ENCODE measurements around the gene KCNK15. TPM values are rescaled to one million over a fixed set of nuclear protein-coding genes. Genes with fewer than 3 reads are reported as not detected.

KCNK15 gene
- total RNA-seq, 3 donors from 2014 or later (not counting 1 experiment from before 2014, with no cell fraction given): not detected

GRCh38 chr20:44770484-44771171 lies 25.0 kb downstream of the KCNK15 start:
- Mint-ChIP-seq H3K36me3 (no peaks in the 10 kb centered on the region), H3K9me3 (no peaks in the 10 kb centered on the region), H3K27me3 (ENCODE audit: low read depth in 2 of 2) (peaks cover 18% of the 10 kb centered on the region in 2 donors), H3K4me3 (no peak overlapping the region), H3K27ac (no peak overlapping the region), H3K4me1 (no peaks in the 10 kb centered on the region)
- H3K27ac ChIP-seq (ENCODE audit: low read length): no peak overlapping the region
- H3K9me3 ChIP-seq (ENCODE audit: control insufficient read depth, insufficient read depth, low read length): no peaks in the 10 kb centered on the region
- intact Hi-C loops (cut with micrococcal nuclease): no loop called here
- no peaks in the 10 kb centered on the region for H3K36me3 ChIP-seq (ENCODE audit: control insufficient read depth, insufficient read depth, low read length)
- peaks cover 2% of the 10 kb centered on the region for H3K27me3 ChIP-seq (ENCODE audit: control insufficient read depth, insufficient read depth, low read length)
- TF ChIP-seq, protein P1, sequence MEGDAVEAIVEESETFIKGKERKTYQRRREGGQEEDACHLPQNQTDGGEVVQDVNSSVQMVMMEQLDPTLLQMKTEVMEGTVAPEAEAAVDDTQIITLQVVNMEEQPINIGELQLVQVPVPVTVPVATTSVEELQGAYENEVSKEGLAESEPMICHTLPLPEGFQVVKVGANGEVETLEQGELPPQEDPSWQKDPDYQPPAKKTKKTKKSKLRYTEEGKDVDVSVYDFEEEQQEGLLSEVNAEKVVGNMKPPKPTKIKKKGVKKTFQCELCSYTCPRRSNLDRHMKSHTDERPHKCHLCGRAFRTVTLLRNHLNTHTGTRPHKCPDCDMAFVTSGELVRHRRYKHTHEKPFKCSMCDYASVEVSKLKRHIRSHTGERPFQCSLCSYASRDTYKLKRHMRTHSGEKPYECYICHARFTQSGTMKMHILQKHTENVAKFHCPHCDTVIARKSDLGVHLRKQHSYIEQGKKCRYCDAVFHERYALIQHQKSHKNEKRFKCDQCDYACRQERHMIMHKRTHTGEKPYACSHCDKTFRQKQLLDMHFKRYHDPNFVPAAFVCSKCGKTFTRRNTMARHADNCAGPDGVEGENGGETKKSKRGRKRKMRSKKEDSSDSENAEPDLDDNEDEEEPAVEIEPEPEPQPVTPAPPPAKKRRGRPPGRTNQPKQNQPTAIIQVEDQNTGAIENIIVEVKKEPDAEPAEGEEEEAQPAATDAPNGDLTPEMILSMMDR (IDR thresholded peaks at IDR 0.05): no peak
- WGBS (ENCODE audit: insufficient coverage): 69% methylated on average over 10 of the region's 11 CpGs
- DNase-seq (no peak), ATAC-seq (no peak)
- no peak overlapping the region for H3K4me3 ChIP-seq (ENCODE audit: low read length)
- no peaks in the 10 kb centered on the region for H3K4me1 ChIP-seq (ENCODE audit: control insufficient read depth, insufficient read depth, low read length)

- intact Hi-C loops (cut with micrococcal nuclease): no loop called here
- Mint-ChIP-seq H3K36me3 (no peaks in the 10 kb centered on the region), H3K27ac (no peak overlapping the region)
Observed at GRCh38 chr20:44771172-44771535, 25.5 kb downstream of the KCNK15 start.

GRCh38 chr20:44772636-44773035 lies 27.0 kb downstream of the KCNK15 start:
- Mint-ChIP-seq H3K27ac (no peak overlapping the region), H3K9me3 (no peaks in the 10 kb centered on the region), H3K4me3 (no peak overlapping the region), H3K4me1 (no peaks in the 10 kb centered on the region), H3K27me3 (ENCODE audit: low read depth in 2 of 2) (peaks cover 13 to 15% of the 10 kb centered on the region in 2 donors), H3K36me3 (no peaks in the 10 kb centered on the region)
- TF ChIP-seq, protein P1 (IDR thresholded peaks at IDR 0.05): no peak
- H3K27me3 ChIP-seq (ENCODE audit: control insufficient read depth, insufficient read depth, low read length): peaks cover 2% of the 10 kb centered on the region
- intact Hi-C loops (cut with micrococcal nuclease): no loop called here
- DNase-seq (no peak), ATAC-seq (no peak)
- no peak overlapping the region for H3K4me3 ChIP-seq (ENCODE audit: low read length)
- no peaks in the 10 kb centered on the region for H3K9me3 ChIP-seq (ENCODE audit: control insufficient read depth, insufficient read depth, low read length)
- no peak overlapping the region for H3K27ac ChIP-seq (ENCODE audit: low read length)
- no peaks in the 10 kb centered on the region for H3K36me3 ChIP-seq (ENCODE audit: control insufficient read depth, insufficient read depth, low read length)
- WGBS (ENCODE audit: insufficient coverage): 76% methylated on average over 8 of the region's 8 CpGs
- H3K4me1 ChIP-seq (ENCODE audit: control insufficient read depth, insufficient read depth, low read length): no peaks in the 10 kb centered on the region

More at GRCh38 chr20:44771172-44771535, 25.5 kb downstream of the KCNK15 start:
- no peak overlapping the region for H3K27ac ChIP-seq (ENCODE audit: low read length)
- H3K4me3 ChIP-seq (ENCODE audit: low read length): no peak overlapping the region
- no peaks in the 10 kb centered on the region for H3K4me1 ChIP-seq (ENCODE audit: control insufficient read depth, insufficient read depth, low read length)
- no peaks in the 10 kb centered on the region for H3K4me1 Mint-ChIP-seq
- H3K27me3 ChIP-seq (ENCODE audit: control insufficient read depth, insufficient read depth, low read length): peaks cover 2% of the 10 kb centered on the region
- TF ChIP-seq, protein P1 (IDR thresholded peaks at IDR 0.05): no peak
- no peaks in the 10 kb centered on the region for H3K9me3 ChIP-seq (ENCODE audit: control insufficient read depth, insufficient read depth, low read length)
- no peak overlapping the region for H3K4me3 Mint-ChIP-seq
- no peak for ATAC-seq
- 85% methylated on average over 8 of the region's 8 CpGs for WGBS (ENCODE audit: insufficient coverage)
- no peaks in the 10 kb centered on the region for H3K9me3 Mint-ChIP-seq
- no peak for DNase-seq
- no peaks in the 10 kb centered on the region for H3K36me3 ChIP-seq (ENCODE audit: control insufficient read depth, insufficient read depth, low read length)
- peaks cover 14 to 15% of the 10 kb centered on the region in 2 donors for H3K27me3 Mint-ChIP-seq (ENCODE audit: low read depth in 2 of 2)

Measured in natural killer cell (primary cell).